ENCODE data around the gene R3HDM4.

- TF ChIP-seq, protein P1, sequence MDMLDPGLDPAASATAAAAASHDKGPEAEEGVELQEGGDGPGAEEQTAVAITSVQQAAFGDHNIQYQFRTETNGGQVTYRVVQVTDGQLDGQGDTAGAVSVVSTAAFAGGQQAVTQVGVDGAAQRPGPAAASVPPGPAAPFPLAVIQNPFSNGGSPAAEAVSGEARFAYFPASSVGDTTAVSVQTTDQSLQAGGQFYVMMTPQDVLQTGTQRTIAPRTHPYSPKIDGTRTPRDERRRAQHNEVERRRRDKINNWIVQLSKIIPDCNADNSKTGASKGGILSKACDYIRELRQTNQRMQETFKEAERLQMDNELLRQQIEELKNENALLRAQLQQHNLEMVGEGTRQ (CRISPR knock-in tag; IDR thresholded peaks at IDR 0.05): no peak
- TF ChIP-seq POLR2AphosphoS5 (IDR thresholded peaks at IDR 0.05; ENCODE audit: control insufficient read depth, insufficient read depth, low read depth, low read length) (no peak), KDM5B (IDR thresholded peaks at IDR 0.05; ENCODE audit: insufficient replicate concordance, low read depth, low read length) (no peak), GABPA (tag; conservative IDR thresholded peaks at IDR 0.05; ENCODE audit: low read depth) (no peak), THRAP3 (IDR thresholded peaks at IDR 0.05; ENCODE audit: borderline replicate concordance) (no peak), CTCF (IDR thresholded peaks at IDR 0.05 in 2 of 3, conservative IDR thresholded peaks at IDR 0.05 in 1 of 3; ENCODE audit: insufficient read depth in 2 of 3, low read depth in 1 of 3, low read length in 3 of 3) (no peak), MYC (IDR thresholded peaks at IDR 0.05; ENCODE audit: low read depth, low read length) (no peak), MYC (CRISPR knock-in tag; IDR thresholded peaks at IDR 0.05; ENCODE audit: borderline replicate concordance, low read depth) (no peak), ZBTB1 (CRISPR knock-in tag; IDR thresholded peaks at IDR 0.05; ENCODE audit: borderline replicate concordance, low read depth) (no peak)
Observed at GRCh38 chr19:871446-872265, 41.4 kb downstream of the R3HDM4 start.

Data from K562 (cell line).